BLaER1 treated with 17β-estradiol and CSF1 and Interleukin-3, amounts not matched to agents 10 nM and 100 nM (cell line): ENCODE measurements around the gene SAG.

Experiments
- H3K27ac ChIP-seq, 11 experiments: shearing (Covaris generic); formaldehyde crosslinking; 2 replicates each; pipeline ENCODE4 v1.8.1; 2022
- H3K27me3 ChIP-seq, 11 experiments: shearing (Covaris generic); formaldehyde crosslinking; 2 replicates each; pipeline ENCODE4 v1.8.1; 2022
- H3K36me3 ChIP-seq, 11 experiments: shearing (Covaris generic); formaldehyde crosslinking; 2 replicates each; pipeline ENCODE4 v1.8.1; 2022
- H3K4me1 ChIP-seq, 10 experiments: shearing (Covaris generic); formaldehyde crosslinking; 2 replicates each; pipeline ENCODE4 v1.8.1; 2022
- H3K4me2 ChIP-seq, 11 experiments: shearing (Covaris generic); formaldehyde crosslinking; 2 replicates each; pipeline ENCODE4 v1.8.1; 2022
- H3K4me3 ChIP-seq, 10 experiments: shearing (Covaris generic); formaldehyde crosslinking; 2 replicates each; pipeline ENCODE4 v1.8.1; 2022
- H3K9ac ChIP-seq, 11 experiments: shearing (Covaris generic); formaldehyde crosslinking; 2 replicates each; pipeline ENCODE4 v1.8.1; 2022
- H3K9me3 ChIP-seq, 11 experiments: shearing (Covaris generic); formaldehyde crosslinking; replicated peaks in 1 of 11; 2 replicates each; pipeline ENCODE4 v1.8.1; 2022
- H4K20me1 ChIP-seq, 11 experiments: shearing (Covaris generic); formaldehyde crosslinking; 2 replicates each; pipeline ENCODE4 v1.8.1; 2022
- Cebpa-rat ChIP-seq, 11 experiments: shearing (Covaris generic); IDR thresholded peaks; 2 replicates each; pipeline ENCODE4 v1.8.1; 2022

SAG gene

DNA sequence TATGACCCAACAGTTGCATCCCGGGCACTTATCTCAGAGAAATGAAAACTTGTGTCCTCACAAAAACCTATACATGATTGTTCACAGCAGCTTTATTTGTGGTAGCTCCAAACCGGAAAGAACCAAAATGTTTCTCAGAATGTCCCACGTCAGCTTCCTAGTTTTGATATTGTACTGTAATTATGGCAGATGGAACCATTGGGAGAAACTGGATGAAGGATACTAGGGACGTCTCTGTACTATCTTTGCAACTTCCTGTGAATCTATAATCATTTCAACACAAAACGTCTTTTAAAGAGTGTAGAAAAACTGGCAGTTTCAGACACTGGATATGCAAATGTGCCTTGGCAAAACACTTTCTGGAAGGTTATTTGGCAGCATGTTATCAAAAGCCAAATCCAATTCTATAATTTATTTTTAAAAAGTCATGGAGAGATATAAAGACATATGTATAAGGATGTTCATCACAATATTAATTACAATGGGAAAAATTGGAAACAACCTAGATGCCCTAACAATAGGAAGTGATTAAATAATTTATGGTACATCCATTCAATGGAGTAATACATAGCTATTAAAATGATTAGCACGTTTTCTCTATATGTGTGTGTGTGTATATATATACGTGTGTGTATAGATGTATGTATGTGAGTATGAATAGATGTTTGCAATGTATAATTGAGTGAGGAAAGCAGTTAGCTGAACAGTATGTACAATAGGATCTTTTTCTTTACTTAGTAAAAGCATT is 9.8 kb downstream of the SAG start:
- Histone ChIP-seq H3K9me3 (peaks cover 0 to 12% (median 0%) of the 10 kb centered on the region in 11 experiments; a peak in 3 of 22 replicates), H3K27ac (no peak overlapping the region), H3K27me3 (no peaks in the 10 kb centered on the region), H3K4me2 (no peak overlapping the region), H4K20me1 (no peaks in the 10 kb centered on the region), H3K9ac (no peak overlapping the region), H3K4me3 (no peak overlapping the region), H3K4me1 (peaks cover 17 to 46% (median 32%) of the 10 kb centered on the region in 10 experiments), H3K36me3 (no peaks in the 10 kb centered on the region)
- TF ChIP-seq Cebpa-rat (IDR thresholded peaks at IDR 0.05), result no peak

DNA sequence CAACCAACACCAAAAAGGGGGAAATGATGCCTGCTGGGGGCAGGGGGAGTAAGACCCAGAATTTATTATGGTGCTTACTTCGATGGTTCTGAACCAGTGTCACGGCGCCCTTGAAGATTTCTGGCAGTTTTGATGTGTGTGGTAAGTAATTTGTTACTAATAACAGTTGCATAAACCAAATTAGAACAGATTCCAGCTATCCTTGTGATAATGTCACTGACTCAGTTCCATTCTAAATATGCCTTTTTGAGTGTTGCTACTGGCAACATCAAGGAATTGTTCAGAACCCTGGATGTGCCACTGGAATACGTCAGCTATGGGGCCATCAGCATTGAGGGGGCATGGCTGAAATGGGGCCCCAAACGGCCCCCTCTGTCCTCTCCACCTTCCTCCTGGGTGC is 11.6 kb downstream of the SAG start:
- Histone ChIP-seq H4K20me1 (no peaks in the 10 kb centered on the region), H3K4me2 (no peak overlapping the region), H3K4me3 (no peak overlapping the region), H3K27me3 (no peaks in the 10 kb centered on the region), H3K9me3 (peaks cover 0 to 12% (median 0%) of the 10 kb centered on the region in 11 experiments; a peak in 3 of 22 replicates), H3K4me1 (peaks cover 19 to 47% (median 34%) of the 10 kb centered on the region in 10 experiments), H3K27ac (no peak overlapping the region), H3K9ac (no peak overlapping the region), H3K36me3 (no peaks in the 10 kb centered on the region)
- TF ChIP-seq Cebpa-rat (IDR thresholded peaks at IDR 0.05), result no peak

DNA sequence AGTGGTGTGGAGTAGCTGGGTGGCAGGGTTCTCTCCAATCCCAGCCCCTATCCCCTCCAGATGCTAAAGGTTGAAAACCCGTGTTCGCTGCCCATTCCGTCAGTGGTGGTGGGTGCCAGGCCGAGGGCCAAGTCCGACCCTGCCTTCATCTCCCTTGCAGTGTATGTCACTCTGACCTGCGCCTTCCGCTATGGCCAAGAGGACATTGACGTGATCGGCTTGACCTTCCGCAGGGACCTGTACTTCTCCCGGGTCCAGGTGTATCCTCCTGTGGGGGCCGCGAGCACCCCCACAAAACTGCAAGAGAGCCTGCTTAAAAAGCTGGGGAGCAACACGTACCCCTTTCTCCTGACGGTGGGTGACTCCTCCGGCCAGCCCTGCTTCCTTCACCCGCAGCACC is 12.9 kb downstream of the SAG start:
- Histone ChIP-seq H3K4me3 (no peak overlapping the region), H3K27me3 (no peaks in the 10 kb centered on the region), H3K4me2 (peak overlapping the region in 10 of 11 experiments; percentile 24 to 86 (median 67); a peak in 16 of 22 replicates), H3K27ac (peak overlapping the region in 1 of 11 experiments; percentile 1; a peak in 1 of 22 replicates), H3K4me1 (peaks cover 20 to 56% (median 42%) of the 10 kb centered on the region in 10 experiments), H4K20me1 (no peaks in the 10 kb centered on the region), H3K36me3 (no peaks in the 10 kb centered on the region), H3K9me3 (peaks cover 0 to 12% (median 0%) of the 10 kb centered on the region in 11 experiments; a peak in 3 of 22 replicates), H3K9ac (no peak overlapping the region)
- no peak for TF ChIP-seq Cebpa-rat (IDR thresholded peaks at IDR 0.05)

DNA sequence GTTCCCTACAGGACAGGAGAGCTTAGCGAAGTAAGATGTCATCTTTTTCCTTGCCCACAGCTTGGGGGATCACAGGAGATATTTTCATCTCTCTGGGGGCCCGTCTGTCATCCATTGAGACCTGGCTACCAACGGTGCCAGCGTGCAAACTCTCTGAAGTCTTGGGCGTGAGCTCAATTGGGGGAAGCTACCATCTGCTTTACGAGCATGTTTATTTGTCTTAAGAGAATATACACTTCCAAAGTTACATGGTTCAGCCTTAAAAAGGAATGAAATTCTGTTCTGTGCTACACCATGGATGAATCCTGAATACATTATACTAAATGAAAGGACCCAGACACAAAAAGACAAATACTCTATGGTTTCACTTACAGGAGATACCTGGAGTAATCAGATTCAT is 13.6 kb downstream of the SAG start:
- no peaks in the 10 kb centered on the region for H3K27me3 ChIP-seq
- no peaks in the 10 kb centered on the region for H4K20me1 ChIP-seq
- H3K4me3 ChIP-seq, result no peak overlapping the region
- H3K9me3 ChIP-seq, result peaks cover 0 to 12% (median 0%) of the 10 kb centered on the region in 11 experiments; a peak in 3 of 22 replicates
- no peak for TF ChIP-seq Cebpa-rat (IDR thresholded peaks at IDR 0.05)
- peak overlapping the region in 2 of 11 experiments; percentile 1 to 3; a peak in 2 of 22 replicates for H3K27ac ChIP-seq
- peak overlapping the region; percentile 24 to 86 (median 65) for H3K4me2 ChIP-seq
- no peak overlapping the region; a peak in 1 of 22 replicates for H3K9ac ChIP-seq
- peaks cover 26 to 63% (median 49%) of the 10 kb centered on the region in 10 experiments for H3K4me1 ChIP-seq
- no peaks in the 10 kb centered on the region for H3K36me3 ChIP-seq

DNA sequence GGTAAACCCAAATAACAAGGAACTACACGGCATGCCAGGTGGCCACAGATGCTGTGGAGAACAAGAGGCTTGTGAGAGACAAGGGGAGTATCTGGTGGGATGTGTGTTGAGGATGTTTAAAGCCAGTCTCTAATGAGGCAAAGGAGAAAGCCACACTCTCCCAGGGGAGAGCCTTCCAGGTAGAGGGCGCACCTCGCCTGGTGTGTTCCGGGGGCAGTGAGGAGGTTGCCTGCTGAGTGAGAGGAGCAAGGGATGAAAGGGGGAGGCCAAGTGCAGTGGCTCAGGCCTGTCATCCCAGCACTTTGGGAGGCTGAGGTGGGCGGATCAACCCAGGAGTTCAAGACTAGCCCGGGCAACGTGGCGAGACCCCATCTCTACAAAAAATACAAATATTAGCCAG is 16.2 kb downstream of the SAG start:
- Histone ChIP-seq H3K4me3 (no peak overlapping the region), H3K27me3 (no peaks in the 10 kb centered on the region), H3K4me1 (peaks cover 26 to 78% (median 59%) of the 10 kb centered on the region in 10 experiments), H3K36me3 (no peaks in the 10 kb centered on the region), H3K9me3 (peaks cover 0 to 15% (median 7%) of the 10 kb centered on the region in 11 experiments; a peak in 8 of 22 replicates), H4K20me1 (no peaks in the 10 kb centered on the region), H3K27ac (no peak overlapping the region), H3K9ac (no peak overlapping the region), H3K4me2 (peak overlapping the region in 7 of 11 experiments; percentile 5 to 78 (median 33); a peak in 5 of 22 replicates)
- no peak for TF ChIP-seq Cebpa-rat (IDR thresholded peaks at IDR 0.05)

DNA sequence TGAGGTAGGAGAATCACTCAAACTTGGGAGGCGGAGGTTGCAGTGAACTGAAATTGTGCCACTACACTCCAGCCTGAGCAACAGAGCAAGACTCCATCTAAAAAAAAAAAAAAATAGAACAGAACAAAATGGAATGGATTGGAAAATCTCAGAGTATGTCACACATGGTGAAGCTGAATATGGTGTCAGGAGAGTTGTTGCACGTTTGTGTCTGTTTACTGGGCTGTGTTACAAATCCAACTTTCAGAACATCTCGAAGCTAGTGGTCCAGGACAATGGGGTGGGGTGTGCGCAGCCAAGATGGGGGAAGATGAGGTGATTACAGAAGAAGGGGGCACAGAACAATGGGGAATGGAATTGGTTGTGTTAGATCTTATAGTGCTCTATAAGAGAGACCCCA is 17.6 kb downstream of the SAG start:
- Histone ChIP-seq H4K20me1 (no peaks in the 10 kb centered on the region), H3K36me3 (no peaks in the 10 kb centered on the region), H3K27ac (peak overlapping the region in 1 of 11 experiments; percentile 21; a peak in 2 of 22 replicates), H3K9me3 (peaks cover 0 to 15% (median 7%) of the 10 kb centered on the region in 11 experiments; a peak in 9 of 22 replicates), H3K4me2 (peak overlapping the region in 9 of 11 experiments; percentile 34 to 70 (median 51); a peak in 17 of 22 replicates), H3K4me3 (no peak overlapping the region), H3K9ac (peak overlapping the region in 2 of 11 experiments; percentile 18 to 21; a peak in 1 of 22 replicates), H3K4me1 (peaks cover 35 to 88% (median 73%) of the 10 kb centered on the region in 10 experiments), H3K27me3 (no peaks in the 10 kb centered on the region)
- no peak for TF ChIP-seq Cebpa-rat (IDR thresholded peaks at IDR 0.05)

DNA sequence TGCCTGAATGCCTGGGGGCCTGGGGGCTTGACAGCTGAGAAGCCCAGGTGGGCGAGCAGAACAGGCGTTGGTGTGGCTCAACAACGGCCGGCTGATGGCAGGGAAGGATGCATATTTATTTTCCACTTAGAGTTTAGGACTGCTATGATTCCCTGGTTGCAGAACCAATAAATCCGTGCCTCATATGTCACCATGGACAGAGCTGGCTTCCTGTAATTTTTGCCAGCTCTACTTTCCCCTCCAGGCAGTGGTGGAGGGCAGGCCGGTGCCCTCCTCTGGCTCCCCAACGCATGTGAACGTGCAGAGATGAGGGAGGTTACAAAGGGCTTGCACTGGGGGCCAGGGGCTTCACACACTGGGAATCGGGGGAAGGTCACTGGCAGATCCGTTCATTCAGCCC is 18.2 kb downstream of the SAG start:
- no peak overlapping the region for H3K4me3 ChIP-seq
- H3K4me1 ChIP-seq, result peaks cover 38 to 88% (median 74%) of the 10 kb centered on the region in 10 experiments
- H3K9ac ChIP-seq, result peak overlapping the region in 2 of 11 experiments; percentile 18 to 21; a peak in 2 of 22 replicates
- peaks cover 0 to 15% (median 7%) of the 10 kb centered on the region in 11 experiments; a peak in 9 of 22 replicates for H3K9me3 ChIP-seq
- no peaks in the 10 kb centered on the region for H4K20me1 ChIP-seq
- no peaks in the 10 kb centered on the region for H3K27me3 ChIP-seq
- TF ChIP-seq Cebpa-rat (IDR thresholded peaks at IDR 0.05), result no peak
- no peaks in the 10 kb centered on the region for H3K36me3 ChIP-seq
- H3K27ac ChIP-seq, result peak overlapping the region in 3 of 11 experiments; percentile 6 to 21 (median 18); a peak in 2 of 22 replicates
- H3K4me2 ChIP-seq, result peak overlapping the region; percentile 34 to 70 (median 46); a peak in 21 of 22 replicates

DNA sequence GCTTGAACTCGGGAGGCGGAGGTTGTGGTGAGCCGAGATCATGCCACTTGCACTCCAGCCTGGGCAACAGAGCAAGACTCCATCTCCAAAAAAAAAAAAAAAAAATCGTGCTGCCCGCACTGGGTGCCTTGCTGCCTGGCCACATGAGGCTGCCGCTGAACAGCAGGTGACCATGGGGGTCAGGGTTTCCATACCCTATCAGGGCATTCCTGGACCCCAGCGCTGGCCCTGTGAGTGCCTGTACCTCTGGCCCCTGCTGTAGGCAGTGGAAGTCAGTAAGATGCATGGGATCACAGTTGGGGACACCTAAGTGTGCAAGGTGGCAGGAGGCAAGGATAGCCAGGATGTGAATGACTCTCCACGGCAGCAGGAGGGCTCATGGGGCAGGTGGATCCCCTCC is 18.9 kb downstream of the SAG start:
- TF ChIP-seq Cebpa-rat (IDR thresholded peaks at IDR 0.05), result no peak
- no peak overlapping the region for H3K9ac ChIP-seq
- H3K27me3 ChIP-seq, result no peaks in the 10 kb centered on the region
- peak overlapping the region in 2 of 11 experiments; percentile 21 to 27; a peak in 2 of 22 replicates for H3K27ac ChIP-seq
- H3K4me3 ChIP-seq, result no peak overlapping the region
- H3K36me3 ChIP-seq, result no peaks in the 10 kb centered on the region
- peak overlapping the region in 8 of 11 experiments; percentile 4 to 70 (median 46); a peak in 9 of 22 replicates for H3K4me2 ChIP-seq
- H3K4me1 ChIP-seq, result peaks cover 38 to 88% (median 74%) of the 10 kb centered on the region in 10 experiments
- H4K20me1 ChIP-seq, result no peaks in the 10 kb centered on the region
- peaks cover 0 to 15% (median 7%) of the 10 kb centered on the region in 11 experiments; a peak in 9 of 22 replicates for H3K9me3 ChIP-seq

DNA sequence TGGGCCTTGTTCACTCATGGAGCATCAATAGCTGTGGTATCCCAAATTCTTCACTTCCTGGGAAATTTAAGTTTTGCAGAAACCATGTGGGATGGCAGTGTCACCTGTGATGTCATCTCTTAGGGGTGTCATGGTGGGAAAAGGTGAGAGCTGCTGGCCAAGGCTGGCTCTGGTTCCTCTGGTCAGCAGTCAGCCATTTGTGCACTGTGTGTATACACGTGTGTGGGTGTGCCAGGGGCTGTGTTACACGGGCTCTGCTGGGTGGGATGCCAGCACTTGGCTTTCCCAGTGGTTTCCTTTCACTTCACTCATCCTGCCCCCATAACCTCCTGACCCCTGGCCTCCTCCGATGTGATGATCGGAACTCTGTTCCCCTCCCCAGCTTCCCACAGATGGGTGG is 21.3 kb downstream of the SAG start:
- H3K4me1 ChIP-seq, result peaks cover 49 to 87% (median 76%) of the 10 kb centered on the region in 10 experiments
- no peaks in the 10 kb centered on the region for H4K20me1 ChIP-seq
- peak overlapping the region in 8 of 11 experiments; percentile 1 to 96 (median 91); a peak in 11 of 22 replicates for H3K27ac ChIP-seq
- TF ChIP-seq Cebpa-rat (IDR thresholded peaks at IDR 0.05), result no peak
- H3K27me3 ChIP-seq, result no peaks in the 10 kb centered on the region
- no peaks in the 10 kb centered on the region for H3K36me3 ChIP-seq
- no peak overlapping the region; a peak in 1 of 22 replicates for H3K9ac ChIP-seq
- H3K4me2 ChIP-seq, result peak overlapping the region in 10 of 11 experiments; percentile 16 to 93 (median 79); a peak in 13 of 22 replicates
- peaks cover 0 to 15% (median 7%) of the 10 kb centered on the region in 11 experiments; a peak in 9 of 22 replicates for H3K9me3 ChIP-seq
- H3K4me3 ChIP-seq, result no peak overlapping the region
